ENCODE data around the gene KIF23. TPM values are rescaled to one million over a fixed set of nuclear protein-coding genes. Genes with fewer than 3 reads are reported as not detected.
A peak's percentile ranks its signal among the peaks of the same experiment; 100 is the strongest.

Gene KIF23
- total RNA-seq, 1 donor from 2014 or later: 21.4 TPM

DNA sequence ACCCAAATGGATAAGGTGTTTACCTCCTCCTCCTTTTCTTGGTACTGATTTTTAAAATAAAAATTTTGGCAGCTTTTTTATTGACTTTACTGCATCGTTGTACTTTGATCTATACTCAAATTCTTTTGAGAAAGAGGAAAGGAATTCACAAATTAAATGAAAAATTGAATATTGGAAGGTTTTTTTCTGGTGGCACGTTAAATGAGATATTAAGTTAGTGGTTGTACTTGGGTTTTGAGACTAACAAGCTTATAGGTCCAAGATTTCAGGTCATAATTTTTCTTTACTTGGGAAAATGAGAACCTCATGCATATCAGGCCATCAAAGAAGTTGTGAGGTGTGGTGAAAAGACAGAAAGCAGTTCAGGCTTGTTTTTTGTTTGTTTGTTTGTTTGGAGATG is 52.6 kb downstream of the KIF23 start:
- DNase-seq: no peak

DNA sequence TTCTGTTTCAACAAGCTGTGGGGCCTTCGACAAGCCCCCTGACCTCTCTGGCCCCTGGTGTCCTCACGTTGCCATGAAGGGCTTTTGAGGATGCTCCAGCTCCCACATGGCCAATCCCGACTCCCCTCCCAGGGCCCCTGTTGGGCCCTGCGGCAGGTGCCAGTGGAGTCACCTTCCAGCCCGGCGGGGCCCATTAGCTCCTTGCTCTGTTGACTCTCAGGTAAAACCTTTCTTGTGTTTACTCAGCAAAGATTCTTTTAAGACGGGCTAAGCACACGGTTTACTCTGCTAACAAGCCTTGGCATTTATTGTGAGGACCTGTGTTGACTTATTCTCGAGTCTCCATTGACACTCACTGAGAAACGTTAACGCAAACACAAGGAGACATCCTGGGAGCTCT is 53.5 kb downstream of the KIF23 start:
- DNase-seq: no peak

DNA sequence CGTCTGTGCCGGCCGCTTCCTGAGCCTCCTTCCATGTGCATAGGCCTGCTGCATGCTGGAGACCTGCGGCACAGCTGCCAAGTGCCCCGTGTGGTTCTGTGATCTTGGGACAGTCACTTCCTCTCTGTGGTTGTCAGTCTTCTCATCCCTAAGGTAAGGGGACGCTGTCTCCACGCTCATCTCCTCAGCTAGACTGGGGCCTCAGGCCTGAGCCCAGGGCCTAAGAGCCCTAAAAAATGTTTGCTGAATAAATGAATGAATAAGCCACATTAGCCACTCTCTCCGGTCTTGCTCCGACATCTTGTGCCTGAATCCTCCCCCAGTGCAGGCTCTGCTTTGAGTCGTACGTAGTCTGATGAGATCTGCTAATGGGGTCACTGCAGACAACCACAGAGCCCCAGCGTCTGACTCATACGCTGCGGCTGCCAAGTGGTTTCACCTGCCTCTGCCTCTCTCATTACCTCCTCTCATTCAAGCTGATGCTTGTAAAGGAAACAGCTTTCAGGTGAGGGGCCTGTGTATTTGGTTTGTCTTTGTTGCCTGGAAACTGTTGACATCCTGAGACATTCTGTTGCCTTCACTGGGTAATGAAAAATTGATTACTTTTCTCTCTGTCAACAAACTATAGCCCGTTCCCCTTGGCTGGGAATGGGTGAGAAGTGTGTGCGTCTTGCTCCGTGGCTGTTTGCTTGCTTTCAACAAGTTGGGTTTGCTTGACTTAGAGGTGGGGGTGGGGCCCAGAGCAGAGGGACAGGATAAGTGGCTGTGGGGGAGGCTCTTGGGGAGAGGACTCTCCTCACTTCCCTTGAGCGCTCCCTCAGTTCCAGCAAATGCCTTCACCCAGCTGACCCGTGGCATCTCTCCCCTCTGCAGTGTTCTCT is 54.3 kb downstream of the KIF23 start:
- DNase-seq: no peak

DNA sequence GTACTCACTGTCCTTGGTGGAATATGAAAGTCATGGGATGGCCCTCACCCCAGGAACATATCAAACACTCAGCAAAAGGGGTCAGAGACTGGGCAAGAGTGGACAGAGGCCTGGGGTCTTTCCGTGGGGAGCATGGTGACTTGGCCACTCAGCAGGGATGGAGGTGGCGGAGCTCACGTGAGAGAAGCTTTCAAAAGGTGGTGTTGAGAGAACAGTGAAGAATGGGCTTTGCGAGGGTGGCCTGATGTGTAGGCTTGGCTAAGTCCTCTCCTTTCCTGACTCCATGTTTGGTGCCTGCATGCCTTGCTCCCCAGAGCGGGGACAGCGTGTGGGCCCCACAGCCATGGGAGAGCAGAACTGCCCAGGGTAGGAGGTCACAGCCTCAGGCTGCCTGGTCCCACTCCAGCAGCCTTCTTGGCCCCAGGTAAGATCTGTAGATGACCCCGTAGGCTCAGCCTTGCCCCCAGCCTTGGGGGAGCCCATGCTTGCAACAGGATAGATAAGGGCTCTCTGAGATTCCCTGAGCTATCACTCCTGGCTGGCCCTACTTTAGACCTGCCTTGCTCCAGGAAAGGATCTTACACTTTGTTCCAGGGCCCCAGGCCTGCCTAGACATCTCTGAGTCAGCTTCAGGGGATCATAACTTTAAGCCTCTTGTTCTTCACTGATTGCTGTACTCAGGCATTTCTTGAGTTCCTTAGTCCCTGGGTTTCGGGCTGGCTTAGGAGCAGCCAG is 55.5 kb downstream of the KIF23 start:
- no peak for DNase-seq

DNA sequence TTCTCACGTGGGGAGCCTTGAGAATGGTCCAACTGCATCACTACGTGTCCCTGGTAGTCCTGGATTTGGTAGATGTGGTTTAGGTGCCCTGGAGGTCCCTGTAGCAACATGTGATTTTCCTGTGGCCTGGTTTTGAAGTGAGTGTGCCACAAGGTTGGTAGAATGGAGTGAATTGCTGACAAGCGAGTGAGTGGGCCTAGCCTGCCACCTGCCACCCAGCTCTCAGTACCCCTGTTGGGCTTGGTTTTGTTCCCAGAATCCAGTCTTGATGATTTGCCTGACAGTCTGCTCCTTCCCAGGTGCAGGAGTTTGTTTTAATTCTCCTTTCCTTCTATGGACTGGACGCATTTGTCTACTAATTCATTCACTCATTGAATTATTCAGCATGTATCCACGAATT is 57.9 kb downstream of the KIF23 start:
- DNase-seq: no peak

DNA sequence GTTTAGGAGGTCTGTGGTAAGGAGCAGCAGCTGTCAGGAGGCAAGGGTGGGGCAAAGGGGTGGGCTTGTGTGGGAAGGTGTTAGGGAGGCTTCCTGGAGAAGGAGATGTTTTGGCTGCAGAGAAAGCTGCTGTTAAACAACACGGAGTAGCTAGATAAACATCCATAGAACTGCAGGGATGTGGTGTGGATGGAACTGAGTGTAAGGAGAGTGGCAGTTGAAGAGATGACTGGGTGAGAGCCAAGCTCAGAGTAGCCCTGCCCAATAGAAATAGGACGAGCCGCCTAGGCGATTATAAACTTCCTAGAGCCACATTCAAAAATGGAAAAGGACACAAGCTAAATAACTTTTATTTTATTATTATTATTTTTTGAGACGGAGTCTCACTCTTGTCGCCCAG is 58.4 kb downstream of the KIF23 start:
- no peak for DNase-seq

DNA sequence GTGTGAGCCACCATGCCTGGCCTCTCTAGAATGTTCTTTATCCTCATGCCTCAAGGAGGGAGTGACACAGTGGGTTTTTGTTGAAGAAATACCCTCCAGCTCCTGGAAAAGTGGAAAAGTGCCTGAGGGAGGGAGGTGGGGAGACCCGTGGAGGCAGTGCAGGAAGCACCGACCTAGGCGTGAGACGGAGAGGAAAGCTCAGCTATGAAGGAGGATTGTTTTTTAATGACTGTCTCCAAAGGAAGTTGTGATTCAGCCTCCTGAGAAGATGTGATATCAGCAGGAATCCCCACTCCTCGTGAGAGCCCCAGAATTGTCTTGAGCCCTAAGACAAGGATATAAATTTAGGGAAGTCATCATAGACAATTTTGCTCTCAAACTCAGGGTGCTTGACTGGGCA is 60.1 kb downstream of the KIF23 start:
- DNase-seq: no peak

DNA sequence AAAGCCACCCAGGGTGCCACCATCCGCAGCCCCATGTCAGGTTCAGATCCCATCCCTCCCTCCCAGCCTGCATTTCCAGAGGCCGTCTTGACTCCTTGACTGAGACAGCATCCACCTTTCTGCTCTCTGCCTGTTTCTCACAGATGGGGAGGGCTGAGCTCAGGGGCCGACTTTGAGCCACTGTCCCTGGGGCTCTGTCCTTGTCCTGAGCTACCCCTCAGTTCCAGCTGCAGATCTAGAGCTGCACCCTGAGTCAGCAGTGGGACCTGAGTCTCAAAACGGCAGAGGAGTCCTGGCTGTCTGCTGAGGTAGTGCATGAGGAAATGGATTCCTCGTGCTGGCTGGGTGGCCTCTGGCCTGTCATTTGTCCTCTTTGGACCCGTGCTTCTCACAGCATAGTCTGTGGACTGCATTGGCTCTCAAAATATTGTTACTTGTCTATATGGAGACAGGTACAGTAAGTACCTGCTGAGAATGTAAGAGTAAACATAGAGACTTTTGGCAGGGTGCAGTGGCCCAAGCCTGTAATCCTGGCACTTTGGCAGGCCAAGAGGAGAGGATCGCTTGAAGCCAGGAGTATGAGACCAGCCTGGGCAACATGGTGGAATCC is 60.8 kb downstream of the KIF23 start:
- no peak for DNase-seq

DNA sequence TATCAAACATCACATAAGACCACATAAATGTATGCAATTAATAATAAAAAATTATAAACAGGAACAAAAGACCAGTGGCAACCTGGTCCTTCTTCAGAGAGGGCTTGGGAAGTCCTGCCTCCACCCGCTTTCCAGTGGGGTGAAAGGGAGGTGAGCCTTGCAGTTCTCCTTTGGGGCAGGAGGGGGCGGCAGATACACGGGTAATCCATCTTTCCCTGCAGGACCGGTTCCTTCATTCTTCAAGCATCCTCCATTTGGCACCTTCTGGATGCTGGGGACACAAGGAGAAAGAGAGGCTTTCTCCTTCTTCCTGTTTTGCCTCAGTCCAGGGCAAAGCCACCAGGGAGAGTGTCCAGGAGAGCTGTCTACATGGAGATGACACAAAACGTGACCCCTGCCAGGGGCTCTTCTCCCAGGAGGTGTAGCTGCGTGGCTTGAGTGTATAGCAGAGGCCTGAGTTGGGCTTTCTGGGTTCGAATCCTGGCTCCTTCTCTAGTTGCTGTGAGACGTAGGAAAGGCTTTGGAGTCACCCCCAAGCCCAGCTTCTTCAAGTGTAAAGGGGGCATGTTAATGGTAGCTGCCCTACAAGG is 61.7 kb downstream of the KIF23 start:
- DNase-seq: peak; percentile 15

DNA sequence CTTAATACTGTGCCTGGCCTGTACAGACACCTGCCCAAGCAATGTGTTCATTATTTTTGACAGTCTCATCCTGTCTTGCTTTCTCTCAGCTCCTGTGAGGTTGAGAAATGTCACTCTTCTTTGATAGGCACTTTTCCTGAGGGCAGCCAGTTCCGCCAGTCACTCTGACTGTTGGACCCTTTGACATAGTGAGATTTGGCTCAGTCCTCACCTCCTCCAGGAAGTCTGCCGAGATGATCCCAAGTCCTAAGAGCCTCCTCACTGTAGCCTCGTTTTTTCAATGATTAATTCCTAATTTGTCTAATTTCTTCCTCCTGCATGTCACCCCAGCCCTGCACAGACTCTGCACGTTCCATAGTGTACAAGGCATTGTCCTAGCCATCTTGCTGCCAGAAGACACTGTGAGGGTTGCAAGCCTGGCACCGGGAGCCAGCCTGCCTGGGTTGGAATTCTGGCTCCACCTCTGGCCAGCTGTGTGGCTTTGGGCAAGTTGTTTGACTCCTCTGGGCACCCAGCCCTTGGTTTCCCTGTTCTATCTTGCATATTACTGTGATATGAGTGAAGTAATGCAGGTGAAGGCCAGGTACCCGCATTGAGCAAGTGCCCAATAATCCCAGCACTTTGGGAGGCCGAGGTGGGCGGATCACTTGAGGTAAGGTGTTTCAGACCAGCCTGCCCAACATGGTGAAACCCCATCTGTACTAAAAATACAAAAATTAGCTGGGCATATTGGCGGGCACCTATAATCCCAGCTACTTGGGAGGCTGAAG is 62.7 kb downstream of the KIF23 start:
- no peak for DNase-seq

DNA sequence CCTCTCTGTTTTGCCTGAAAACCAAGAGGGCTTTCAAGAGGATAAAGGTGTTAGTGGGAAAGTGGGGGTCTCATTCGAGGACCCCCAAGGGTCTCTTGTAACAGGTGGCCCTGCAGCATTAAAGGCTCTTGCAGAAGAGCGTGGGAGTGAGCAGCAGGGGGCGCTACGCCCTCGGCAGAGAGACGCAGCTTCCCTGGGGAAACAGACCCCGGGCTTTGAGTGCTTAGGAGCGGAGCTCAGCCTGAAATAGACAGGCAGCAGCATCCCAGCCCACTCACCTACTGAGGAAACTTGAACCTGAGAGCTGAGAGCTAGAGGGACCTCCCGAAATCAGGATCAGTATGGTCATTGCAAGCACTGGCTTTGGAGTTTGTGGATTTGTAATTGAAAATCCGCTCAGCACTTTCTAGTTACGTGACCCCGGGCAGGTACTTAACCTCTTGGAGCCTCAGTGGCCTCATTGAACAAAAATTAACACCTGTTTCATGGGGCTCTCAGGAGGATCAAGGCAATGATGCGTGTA is 64.2 kb downstream of the KIF23 start:
- DNase-seq: no peak

DNA sequence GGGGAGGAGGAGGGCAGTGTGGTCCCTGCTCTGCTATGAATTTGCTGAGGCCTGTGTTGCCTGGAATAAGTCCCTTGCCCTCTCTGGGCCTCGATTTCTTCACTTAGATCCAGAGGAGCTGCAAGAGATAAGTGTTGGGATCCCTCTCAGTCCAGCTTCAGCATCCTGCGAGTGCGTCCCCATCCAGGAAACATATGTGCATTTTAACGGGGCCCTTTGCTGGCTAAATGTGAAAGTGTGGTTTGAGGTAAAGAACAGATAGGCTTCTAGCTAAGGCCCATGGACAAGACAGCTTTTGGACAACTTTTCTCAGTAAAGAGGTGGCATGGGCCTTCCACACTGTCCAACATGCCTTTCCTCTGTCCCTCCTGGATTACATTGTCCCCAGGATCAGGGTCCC is 64.9 kb downstream of the KIF23 start:
- DNase-seq: no peak

DNA sequence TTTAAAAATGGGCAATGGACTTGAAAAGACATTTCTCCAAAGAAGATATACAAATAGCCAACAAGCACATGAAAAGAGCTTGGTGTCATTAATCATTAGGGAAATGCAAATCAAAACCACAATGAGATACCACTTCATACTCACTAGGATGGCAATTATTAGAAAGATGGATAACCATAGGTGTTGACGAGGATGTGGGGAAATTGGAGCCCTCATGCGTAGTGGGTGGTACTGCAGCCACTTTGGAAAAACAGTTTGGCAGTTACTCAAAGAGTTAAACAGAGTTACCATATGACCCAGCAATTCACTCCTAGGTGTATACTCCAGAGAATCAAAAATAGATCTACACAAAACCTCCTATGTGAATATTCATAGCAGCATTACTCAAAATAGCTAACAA is 65.8 kb downstream of the KIF23 start:
- no peak for DNase-seq

DNA sequence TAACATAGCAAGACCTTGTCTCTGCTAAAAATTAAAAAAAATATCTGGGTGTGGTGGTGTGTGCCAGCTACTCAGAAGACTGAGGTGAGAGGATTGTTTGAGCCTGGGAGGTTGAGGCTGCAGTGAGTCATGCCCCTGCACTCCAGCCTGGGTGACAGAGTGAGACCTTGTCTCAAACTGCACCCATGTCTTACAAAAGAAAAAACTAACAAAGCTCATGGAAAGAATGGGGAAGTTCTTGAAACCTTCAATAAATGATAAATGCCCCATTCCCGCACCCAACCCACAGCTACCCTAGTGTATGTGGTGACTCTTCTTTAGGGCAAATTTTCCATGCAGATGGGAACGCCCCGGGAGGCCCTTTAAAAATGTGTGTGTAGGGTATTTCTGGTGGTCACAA is 66.8 kb downstream of the KIF23 start:
- no peak for DNase-seq

DNA sequence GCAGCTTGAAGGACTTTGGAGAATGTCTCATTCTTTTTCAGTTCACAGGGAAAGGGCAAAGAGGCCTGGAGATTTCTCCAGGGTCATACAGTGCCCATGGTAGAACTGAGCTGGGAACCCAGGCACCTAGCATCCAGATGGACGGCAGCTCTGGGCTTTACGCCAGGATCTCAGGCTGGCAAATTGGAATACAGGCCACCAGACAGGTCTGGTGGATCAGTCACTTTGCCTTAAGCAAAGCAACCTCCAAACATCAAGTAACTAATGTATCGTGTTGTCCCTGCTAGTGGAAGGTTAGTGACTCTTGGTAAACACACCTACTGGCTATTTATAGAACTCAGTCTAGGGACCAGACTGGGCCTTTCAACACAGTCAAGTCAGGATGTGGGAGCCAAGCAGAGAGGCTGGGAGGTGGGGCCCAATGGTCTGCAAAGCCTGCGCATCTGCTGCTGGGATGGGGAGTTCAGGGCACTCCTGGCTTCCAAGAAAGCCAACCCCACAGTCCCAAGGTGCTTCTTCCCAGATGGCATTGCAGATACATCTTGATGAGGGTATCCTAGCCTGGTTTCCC is 68.6 kb downstream of the KIF23 start:
- no peak for DNase-seq

DNA sequence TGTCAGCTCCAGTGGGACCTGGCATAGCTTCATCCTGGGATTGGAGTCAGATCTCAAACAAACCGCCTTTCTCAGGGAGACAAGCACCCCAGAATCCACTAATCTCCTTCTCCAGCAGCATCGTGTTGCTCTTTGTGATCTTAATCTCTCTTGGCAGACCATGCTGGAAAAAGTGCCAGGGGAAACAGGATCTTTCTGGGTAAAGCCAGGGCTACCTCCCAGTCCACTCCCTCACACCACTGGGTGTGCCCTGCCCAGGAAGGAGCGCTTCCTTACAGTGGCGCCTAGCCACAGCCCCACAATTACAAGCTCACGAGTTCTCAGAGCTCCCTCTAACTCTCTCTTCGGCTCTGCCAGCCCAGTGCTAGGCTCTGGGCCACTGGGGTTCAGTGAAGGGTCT is 70.7 kb downstream of the KIF23 start:
- no peak for DNase-seq

DNA sequence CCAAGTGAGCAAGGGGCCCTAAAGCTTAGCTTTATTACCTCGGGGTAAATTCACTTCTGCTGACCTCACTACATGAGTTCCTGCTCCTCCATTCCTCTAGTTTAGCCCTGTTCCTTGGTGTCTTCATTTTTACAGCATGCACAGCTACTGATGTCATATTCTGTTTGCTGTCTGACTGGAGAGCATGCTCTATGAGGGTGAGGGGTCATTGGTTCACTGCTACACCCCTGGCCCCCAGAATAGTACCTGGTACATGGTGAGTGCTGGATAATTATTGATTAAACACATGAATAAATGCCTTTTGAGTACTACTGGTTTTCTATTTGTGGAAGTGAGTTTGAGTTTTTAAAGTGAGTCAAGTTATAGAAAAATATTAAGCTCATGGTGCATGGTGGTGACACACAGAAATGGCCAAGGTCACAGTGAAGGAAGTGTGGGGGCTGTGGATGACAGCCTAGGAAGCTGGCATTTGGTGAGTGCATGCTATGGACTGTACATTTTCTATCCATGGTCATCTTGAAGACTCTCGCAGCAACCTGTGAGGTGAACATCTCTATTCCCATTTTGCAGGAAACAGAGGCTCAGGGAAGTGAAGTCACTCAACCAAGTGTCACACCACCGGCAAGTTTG is 72.4 kb downstream of the KIF23 start:
- no peak for DNase-seq

DNA sequence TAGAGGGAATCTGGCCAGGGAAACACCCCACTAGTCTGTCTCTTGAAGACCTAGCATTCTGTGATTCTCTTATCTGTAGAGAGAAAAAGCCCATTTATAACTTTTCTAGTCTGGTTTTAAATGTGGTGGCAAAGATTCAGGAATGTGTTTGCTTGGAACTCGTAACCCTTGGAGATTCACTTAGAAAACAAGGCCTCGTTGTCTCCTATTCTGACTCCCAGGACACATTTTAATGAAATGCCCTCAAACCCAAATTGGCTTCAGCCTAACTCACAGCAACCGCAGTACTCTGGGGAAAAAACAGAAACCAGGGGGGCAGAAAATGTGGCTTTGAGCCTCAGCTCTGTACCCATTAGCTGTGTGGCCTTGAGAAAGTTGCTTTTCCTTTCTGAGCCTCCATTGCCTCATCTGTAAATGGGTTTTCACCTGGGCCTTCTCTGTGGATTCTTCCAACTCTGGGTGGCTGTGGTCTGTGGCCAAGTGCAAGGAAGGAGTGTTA is 75.0 kb downstream of the KIF23 start:
- peak; percentile 47 for DNase-seq

DNA sequence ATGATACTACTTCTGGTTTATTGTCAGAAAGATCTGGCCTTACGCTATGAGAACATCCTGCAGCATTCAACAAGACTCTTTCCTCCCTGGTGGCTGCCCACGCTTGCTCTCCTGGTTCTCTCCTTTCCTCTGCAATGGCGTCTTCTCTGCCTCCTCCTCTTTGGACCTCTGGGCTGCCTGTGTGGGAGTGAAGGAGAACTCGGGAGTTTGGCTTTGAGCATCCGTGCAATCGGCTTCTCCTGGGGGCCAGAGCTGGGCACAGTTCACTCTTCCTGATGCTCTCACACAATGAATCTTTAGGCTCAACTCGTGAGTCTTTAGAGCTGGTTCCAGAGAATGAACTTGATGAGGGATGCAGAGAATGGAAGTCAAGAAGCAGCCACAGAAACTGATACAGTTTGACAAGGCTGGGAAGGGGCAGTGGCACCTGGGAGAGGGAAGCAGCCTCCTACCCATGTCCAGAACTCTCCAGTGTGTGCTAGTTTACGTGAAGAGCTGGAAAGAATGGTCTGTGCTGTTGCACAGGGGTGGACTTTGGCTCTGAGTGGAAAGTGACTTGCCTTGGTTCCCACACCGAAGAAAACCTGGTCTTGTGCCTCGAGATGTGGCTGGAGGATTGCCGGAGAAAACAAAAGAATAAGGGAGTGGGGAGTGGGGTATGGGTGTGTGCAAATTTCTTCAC is 76.3 kb downstream of the KIF23 start:
- no peak for DNase-seq

DNA sequence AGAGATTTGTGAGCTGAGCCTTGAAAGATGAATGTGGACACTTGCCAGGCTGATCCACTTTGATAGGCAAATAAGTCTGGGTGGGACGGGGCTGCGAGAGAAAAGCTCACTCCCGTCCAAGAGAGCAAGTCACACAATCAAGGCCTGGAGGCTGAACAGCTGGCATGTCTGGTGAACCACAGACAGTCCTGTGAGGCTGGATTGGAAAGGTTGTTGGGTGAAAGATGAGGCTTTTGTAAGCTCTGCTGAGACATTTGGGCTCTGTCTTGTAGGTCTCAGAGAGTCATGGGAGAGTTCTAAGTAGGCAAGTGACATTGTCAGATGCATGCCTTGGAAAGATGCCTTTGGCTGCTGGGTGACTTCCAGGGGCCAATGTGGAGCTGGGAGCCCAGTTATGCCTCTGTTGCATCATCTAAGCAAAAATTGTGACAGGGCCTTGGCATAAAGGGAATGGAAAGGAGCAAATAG is 76.9 kb downstream of the KIF23 start:
- DNase-seq: peak; percentile 57

All from skin of body (tissue), 2 donors.